GM21367 (cell line): ENCODE measurements around the gene TMEM100.
"Not testable (repeated sequence)": the region's sequence is repeated elsewhere in the genome, so short reads cannot be mapped to it uniquely, and the experiment has no call there.

Source experiments
- ATAC-seq: cut with Tn5 transposase; IDR thresholded peaks from one replicate; pipeline ENCODE4 v1.9.1; 2021; ENCODE audit not compliant: unreplicated experiment

TMEM100 gene

DNA sequence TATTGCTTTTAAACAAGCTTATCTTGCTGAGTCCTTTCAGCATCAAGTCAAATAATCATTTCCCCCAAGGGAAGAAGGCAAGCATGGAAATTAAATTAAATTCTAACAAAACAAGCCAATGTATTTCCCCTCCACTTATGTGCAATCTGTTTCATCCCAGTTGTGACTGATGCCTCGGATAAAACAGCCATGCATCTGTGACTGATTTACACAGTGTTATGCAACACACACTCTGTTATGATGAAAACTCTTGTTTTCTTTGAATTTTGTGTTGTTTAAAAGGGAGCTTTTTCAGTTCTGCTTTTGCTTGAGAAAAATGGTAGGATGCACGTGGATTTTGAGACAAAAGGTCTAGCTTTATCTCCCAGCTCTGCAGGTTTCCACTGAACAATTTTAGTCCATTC lies 32.6 kb downstream of the TMEM100 start:
- ATAC-seq: no peak

DNA sequence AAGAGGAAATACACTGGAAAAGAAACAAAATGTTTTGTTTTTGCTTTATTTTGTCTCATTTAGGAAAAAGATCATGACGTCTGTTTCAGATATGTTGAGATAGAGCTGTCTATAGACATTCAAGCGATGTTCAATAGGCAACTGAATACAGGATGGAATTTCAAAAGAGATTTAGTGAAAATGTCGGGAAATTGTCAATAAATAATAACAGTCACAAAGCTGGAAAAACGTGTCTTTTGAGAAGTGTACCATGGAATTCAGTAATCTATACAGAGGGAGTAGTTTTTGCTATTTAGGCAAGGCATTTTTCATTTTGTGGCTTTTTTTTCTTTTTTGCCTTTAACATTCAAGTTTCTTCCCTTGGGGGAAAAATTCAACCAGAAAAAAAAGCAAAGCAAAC lies 33.0 kb downstream of the TMEM100 start:
- ATAC-seq: no peak

DNA sequence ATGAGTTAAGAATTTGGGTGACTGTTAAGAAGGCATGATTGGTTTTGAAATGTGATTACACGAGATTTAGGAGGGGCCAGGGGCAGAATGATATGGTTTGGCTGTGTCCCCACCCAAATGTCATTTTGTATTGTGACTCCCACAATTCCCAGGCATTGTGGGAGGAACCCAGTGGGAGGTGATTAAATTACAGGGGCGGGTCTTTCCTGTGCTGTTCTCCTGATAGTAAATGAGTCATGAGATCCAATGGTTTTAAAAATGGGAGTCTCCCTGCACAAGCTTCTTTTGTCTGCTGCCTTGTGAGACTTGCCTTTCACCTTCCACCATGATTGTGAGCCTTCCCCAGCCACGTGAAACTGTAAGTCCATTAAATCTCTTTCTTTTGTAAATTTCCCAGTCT lies 34.6 kb downstream of the TMEM100 start:
- ATAC-seq: no peak

DNA sequence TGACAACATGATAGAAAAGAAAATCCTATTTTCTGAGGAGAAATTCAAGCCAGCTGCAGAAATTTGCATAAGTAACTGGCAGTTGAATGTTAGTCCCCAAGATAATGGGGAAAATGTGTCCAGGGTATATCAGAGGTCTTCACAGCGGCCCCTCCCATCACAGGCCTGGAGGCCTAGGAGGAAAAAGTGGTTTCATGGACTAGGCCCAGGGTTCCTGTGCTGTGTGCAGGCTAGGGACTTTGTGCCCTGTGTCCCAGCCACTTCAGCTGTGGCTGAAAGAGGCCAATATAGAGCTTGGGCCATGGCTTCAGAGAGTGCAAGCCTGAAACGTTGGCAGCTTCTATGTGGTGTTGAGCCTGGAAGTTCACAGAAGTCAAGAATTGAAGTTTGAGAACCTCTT lies 35.6 kb downstream of the TMEM100 start:
- no peak for ATAC-seq

DNA sequence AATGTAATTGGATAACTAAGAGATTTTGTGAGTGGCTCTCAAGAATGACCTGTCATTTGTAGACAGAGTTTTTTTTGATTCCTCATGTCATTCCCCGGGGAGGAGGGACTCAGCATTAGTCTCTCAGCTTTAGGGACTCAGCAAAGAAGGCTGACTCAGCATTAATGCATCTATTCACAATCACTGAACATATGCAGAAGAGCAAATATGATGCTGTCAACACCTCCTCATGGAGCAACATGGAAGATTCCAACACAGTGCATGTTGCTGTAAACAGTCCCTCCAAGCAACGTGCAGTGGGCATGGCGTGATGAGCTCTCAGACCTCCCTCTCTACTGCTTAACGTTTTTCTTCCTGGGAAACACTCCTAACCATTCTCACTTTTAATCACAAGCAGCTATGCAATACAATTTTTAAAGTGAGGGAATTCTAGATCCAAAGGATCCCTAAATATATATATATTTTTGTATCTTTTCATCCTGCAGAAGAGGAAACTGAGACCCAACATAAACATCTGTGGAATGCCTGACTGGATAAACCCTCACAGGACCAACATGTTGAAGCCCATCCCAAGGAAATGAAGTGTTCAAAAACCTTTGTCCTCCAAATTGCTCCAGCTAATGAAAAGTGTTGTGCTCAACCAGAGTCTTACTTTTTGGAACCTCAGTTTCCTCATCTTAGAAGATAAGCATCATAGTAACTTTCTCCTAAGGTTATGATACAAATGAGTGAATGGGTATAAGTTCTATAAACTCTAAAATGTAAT lies 38.9 kb downstream of the TMEM100 start:
- no peak for ATAC-seq

DNA sequence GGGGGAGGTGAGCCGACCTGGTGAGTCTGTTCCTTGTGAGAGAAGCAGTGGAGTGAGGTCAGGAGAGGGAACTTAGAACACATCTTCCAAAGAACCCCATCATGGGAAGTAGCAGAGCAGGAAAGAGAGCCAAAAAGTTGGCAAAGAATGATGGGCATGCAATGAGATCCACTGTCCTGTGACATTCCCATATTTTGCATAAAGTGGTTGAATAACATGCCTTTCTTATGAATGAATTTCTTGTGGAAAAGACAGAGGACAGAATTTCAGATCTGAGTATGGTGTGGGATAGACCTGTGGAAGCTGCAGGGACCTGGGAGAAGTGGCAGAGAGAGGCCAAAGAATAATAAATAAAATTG lies 41.3 kb downstream of the TMEM100 start:
- ATAC-seq: no peak

DNA sequence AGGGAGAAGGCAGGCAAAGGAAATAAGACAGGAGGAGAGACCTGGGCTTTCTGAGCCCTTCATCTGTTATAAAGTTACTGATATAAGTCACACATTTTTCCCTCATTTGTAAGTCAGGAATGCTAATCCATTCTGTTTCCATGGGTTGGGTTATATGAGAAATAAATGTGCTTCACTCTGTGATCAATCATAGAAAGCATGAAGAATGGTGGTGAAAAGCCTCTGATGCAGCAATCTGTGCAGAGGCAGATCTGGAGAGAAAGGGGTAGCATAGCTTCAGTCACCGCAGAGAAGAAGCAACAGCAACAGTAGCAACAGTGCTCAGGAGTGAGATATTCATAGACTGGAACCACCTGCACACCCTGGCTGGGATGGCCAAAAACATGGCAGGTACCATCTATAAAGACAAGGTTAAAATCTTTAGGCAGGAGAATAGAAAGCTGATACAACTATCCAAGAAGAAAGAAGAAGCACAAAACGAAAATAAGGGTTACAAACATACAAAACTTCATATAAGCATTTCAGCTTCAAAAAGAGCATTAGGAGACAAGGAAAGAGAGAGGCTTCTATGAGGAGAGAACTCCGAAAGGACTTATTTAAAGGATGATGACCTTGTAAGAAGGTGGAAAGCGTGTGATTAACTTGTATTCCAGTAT lies 41.9 kb downstream of the TMEM100 start:
- ATAC-seq: no peak

DNA sequence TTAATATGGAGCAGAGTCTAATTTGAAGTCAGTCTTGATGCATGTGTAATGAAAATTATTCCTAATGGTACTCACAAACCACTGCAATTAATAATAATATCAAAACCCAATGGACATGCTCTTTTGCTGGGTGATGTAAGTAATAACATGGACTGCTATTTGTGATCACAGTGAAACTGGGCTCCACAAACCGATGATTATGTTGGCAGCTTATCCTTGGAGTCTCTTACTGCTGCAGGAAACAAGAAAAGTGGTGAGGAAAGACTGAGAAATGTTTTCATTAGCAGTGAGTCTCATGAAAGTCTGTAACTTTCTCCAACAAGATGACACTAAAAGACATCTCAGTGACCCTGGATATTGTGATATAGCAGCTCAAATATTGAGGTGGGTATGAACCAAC lies 45.2 kb downstream of the TMEM100 start:
- ATAC-seq: no peak

DNA sequence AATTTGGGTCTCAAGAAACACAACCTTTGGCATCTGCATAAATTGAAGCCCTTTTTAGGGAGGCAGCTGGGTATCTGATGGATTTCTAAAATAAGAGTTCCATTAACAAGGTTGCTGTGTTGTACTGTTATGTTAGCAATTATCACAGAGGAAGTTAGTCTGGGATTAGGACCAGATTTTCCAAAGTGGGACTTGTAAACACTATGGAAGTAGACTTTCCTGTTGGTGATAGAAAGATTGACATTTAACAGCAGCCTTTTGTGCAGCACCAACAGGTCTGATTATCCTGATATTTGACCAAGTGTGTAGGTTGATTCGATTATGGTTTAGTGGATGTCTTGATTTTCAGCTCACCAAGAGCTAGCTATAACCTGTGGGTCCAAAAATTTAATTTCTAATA lies 46.4 kb downstream of the TMEM100 start:
- no peak for ATAC-seq

DNA sequence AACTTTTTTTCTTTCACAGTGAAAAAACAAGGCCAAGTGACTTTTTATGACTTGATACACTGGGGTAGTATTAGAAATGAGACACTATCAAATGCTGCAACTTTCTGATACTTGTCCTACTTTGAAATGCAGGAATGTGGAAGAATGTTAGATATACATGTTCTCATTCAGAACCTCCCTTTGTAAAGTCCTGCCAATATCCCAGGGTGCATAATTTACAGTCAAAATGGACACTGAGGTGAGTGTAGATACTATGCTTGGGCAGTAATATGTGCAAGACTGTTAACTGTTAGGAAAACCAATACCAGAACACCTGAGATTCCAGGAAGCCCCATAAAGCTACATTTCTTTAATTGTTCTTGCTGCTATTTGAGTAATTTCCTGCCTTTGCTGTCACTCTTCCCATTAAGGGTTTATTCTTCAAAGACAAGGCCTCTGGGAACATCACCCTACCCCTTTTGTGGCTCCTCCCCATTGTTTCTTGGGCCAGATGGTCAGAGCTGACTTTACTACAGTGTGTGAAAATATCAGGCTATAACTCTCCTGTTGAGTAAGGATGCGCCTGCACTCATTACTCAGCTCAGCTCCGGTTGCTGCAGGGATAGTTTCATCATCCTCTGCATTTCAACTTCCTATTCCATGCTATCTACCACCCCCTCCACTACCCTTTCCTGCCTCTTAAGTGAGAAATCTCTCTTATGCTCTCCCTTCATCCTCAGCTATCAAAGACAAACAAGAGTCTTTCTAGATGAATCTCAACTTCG lies 48.7 kb downstream of the TMEM100 start:
- ATAC-seq: no peak

DNA sequence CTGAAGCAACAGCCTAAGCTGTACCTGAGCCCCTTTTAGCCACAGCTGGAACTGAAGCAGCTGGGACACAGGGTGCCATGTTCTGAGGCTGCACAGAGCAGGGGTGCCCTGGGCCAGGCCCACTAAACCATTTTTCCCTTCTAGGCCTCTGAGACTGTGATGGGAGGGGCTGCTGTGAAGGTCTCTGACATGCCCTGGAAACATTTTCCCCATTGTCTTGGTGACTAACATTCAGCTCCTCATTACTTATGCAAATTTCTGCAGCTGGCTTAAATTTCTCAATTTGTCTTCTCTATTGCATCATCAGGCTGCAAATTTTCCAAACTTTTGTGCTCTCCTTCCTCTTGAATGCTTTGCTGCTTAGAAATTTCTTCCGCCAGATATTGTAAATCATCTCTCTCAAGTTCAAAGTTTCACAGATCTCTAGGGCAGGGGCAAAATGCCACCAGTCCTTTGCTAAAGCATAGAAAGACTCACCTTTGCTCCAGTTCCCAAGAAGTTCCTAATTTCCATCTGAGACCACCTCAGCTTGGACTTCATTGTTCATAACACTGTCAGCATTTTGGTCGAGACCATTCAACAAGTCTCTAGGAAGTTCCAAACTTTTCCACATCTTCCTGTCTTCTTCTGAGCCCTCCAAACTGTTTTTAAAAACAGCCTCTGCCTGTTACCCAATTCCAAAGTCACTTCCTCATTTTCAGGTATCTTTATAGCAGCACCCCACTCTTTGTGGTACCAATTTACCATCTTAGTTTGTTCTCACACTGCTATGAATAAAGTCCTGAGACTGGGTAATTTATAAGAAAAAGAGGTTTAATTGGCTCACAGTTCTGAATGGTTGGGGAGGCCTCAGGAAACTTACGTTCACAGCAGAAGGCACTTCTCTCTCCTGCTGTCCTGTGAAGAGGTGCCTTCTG lies 49.8 kb downstream of the TMEM100 start:
- no peak for ATAC-seq

DNA sequence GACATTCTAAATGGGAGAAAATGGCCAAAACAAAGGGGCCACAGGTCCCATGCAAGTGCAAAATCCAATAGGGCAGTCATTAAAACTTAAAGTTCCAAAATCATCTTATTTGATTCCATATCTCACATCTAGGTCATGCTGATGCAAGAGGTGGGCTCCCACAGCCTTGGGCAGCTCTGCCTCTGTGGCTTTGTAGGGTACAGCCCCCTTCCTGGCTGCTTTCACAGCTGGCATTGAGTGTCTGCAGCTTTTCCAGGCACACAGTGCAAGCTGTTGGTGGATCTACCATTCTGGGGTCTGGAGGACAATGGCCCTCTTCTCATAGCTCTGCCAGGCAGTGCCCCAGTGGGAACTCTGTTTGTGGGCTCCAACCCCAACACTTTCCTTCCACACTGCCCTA lies 50.7 kb downstream of the TMEM100 start:
- ATAC-seq: not testable (repeated sequence)
